ENCODE results near the gene TNFRSF4.

DNA sequence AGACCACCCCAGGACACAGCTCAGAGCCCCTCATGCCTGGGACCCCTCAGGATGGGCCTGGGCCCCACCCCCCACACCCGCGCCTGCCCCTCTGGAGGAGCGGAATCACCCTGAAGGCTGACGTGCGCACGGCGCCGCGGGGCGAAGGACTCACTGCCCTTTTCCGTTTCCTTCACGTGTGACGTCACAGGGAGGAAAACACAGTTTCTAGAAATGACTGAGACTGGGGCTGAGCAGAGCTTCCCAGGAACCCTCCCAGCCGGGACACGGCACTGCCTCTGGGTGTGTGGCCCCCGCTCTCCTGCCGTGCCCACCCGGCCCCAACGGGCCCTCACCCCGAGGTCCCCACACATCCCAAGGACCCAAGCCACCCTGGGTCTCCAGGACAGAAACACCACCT lies 5.4 kb upstream of the TNFRSF4 start:
- TF ChIP-seq CTCF (IDR thresholded peaks at IDR 0.05) (no peak), POLR2AphosphoS5 (IDR thresholded peaks at IDR 0.05) (no peak)

Measured in esophagus muscularis mucosa (tissue), 3 donors.